Amniotic stem cell (primary cell): ENCODE data around the gene CXXC5.

ENCODE experiments used
- DNase-seq: peaks from one replicate; lab custom pipeline; 2025; lab: John Stamatoyannopoulos, UW

The CXXC5 gene

GRCh38 chr5:139682016-139682975 lies 34.1 kb downstream of the CXXC5 start:
- DNase-seq, result no peak

- DNase-seq, result no peak
These were observed 35.4 kb downstream of the CXXC5 start for GRCh38 chr5:139683295-139684271.

DNA sequence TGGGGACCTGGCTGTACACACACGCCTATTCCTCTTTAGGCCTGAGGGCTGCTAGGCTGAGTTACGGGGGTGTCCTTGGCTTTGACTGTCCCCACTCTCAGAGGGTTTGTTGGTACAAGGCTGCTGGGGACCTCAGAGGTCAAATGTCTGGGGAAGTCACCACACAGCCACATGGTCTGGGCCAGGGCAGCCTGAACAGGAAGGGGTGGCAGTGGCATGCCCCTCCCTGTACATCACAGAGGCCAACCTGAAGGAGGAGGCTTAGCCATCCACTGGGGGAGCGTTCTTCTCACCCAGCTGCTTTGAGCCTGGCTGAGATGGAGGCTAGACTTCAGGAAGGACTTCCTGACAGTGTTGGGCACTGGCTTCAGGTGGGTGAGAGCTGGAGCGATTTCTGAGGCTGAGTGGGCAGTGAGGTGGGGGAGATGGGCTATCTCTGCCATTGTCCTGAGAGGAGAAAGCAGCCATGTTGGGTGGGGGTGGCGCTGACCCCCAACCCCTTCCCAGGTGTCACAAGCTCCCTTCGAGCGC lies 36.3 kb downstream of the CXXC5 start:
- DNase-seq, result no peak

DNA sequence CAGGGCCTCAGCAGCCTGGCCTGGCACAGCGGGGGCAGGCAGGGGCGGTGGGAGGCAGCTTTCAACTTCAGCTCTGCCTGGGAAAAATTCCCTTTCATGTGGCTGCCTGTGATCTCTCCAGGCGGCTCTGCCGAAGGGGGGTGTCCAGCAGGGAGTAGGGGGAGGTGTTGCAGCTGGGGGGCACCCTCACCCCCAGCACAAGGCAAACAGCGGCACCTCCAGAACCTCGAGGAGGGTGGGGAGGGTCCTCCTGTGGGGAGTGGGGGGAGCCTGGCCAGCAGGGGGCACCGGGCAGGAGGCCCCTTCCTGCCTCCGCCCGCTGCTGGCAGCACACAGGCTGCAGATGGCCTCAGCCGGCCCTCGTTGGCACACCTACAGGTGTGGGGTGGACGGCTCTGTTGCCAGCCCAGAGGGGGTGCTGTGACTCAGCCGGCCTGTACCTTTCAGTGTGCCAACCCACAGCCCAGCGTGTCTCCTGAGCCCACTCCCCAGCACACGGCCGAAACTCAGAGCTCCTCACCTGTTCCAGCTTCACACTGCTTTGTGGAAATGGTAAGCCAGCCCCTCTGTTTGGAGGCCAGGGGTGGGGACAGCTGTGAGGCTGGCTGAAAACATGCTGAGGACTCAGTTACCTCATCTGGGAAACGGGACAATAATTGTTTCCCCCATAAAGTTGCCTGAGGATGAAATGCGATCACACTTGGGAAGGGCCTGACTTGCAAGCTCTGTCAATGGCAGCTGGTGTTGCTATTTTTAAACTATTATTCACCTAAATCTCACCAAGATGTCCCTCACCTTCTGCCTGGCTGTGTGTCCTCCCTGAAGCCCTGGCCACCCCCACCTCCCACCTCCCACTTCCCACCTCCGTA lies 37.0 kb downstream of the CXXC5 start:
- DNase-seq, result no peak

GRCh38 chr5:139685886-139686285 lies 37.7 kb downstream of the CXXC5 start:
- no peak for DNase-seq

DNA sequence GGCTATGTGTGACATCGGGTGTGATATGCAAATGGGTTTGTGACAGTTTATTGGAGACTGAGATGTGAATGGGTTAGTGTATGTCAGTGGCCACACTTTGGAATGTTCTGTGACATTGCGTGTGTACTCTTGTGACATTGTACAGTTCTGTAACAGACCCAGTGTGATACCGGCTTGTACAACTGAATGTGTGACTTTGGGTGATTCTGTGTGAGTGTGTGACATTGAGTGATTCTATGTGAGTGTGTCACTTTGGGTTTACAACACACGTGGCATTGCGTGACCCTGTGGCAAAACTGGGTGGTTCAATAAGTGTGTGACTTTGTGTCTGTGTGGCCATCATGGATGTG lies 38.2 kb downstream of the CXXC5 start:
- DNase-seq, result no peak

DNA sequence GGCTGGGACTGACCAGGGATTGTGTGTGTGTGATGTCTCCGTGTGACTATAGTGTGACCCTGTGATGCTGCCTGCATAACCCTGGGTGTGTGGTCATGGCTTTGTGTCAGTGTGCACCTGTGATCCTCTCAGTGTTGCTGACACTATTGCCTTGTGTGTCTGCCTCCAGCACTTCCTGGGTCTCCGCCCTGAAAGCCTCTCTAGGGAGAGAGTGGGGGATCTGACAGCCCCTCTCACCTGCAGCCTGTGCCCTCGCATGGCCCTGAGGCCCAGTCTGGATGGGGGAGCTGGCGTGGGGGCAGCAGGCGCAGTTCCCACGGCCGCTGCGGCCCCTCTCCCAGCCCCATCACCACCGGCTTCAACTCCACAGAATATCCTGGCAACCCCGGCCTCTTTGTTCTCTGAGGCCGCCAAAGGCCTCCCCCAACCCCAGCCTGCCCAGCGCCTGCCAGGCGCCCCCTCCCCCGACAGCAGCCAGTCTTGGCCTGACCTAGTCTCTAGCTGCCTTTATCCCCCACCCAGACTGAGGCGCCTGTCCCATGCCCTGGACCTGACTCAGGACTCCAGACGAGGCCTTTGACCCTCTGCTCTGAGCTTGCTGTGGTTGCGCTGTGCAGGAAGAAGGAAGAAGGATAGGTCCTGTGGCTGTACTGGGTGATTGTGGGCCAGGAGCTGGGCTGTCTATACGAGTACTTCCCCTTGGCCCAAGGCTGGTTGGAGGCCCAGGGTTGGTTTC lies 38.7 kb downstream of the CXXC5 start:
- DNase-seq, result no peak

DNA sequence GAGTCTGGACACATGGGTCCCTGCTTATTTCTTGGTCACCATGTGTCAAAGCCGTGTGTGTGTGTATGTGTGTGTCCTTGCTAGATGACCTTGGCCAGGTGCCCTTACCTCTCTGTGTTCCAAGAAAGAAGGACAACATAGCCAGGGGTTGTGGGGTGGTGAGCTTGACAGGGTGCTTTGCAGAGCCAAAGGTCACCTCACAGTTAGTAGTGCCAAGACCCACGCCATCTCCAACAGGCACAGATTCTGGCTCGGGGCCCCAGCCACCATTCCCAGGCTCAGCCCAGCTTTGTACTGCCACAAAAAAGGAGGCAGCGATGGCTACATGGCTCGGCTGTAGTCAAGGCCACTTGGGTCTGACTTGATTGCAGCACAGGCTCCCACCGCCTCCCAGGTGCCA lies 39.5 kb downstream of the CXXC5 start:
- no peak for DNase-seq

GRCh38 chr5:139688088-139688702 lies 40.0 kb downstream of the CXXC5 start:
- no peak for DNase-seq

DNA sequence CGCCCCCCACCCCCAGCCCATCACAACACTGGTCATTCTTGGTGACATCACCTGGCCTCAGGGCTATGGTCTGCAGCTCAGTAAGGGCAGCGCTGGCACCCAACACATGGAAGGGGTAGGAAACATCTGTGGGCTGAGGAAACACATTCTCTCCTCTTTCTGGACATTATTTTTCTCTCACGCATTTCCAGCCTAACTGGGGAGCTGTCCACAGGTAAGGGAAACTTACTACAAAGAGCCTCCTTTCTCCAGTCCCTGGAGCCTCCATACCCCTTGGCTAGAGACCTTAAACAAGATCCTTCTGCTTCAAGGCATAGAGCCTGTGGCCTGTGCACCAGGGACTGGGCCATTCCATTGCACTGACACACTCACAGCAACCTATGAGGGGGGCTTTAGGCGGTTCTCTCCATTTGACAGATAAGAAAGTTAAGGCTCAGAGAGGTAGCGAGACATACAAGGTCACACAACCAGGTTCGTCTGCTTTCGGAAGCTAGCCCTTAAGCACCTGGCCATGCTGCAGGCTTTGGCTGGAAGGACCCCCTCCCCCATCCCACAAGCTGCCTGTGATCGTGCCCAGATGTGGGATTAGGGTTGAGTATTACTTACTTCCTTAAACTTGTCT lies 40.7 kb downstream of the CXXC5 start:
- DNase-seq, result no peak

GRCh38 chr5:139689631-139690063 lies 41.5 kb downstream of the CXXC5 start:
- DNase-seq, result no peak

DNA sequence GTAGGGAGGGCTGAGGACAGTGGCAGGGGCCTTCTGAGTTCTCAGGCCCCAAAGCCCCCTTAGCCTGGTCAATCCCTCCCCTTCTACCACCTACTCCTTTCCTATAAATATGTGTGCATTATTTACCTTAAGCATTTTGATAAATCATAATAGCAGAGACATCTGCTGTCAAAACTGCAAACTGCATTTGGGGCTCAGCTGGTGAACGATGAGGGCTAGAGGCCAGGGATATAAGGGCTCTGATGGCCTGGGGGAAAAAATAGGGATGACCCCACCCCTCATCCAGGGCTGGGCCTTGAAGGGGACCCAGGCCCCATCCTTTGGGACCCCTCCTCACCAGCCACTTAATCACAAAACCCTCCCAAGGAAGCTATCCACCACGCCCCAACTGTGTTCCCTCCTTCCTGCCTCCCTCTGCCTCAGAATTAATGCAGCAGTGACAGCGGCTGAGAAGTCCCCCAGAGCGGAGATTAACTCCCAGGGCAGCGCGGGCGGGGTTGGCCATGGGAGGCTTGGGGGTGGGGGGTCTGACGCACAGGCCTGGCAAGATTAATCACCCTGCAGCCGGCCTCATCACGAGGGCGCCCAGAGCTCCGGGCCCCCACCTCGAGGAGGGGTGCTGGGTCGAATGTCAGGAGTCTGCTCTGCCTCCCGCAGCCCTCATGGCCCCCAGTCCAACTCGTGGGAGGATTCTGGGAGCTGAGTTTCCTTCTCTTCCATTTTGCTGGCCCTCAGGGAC lies 42.1 kb downstream of the CXXC5 start:
- DNase-seq, result no peak

DNA sequence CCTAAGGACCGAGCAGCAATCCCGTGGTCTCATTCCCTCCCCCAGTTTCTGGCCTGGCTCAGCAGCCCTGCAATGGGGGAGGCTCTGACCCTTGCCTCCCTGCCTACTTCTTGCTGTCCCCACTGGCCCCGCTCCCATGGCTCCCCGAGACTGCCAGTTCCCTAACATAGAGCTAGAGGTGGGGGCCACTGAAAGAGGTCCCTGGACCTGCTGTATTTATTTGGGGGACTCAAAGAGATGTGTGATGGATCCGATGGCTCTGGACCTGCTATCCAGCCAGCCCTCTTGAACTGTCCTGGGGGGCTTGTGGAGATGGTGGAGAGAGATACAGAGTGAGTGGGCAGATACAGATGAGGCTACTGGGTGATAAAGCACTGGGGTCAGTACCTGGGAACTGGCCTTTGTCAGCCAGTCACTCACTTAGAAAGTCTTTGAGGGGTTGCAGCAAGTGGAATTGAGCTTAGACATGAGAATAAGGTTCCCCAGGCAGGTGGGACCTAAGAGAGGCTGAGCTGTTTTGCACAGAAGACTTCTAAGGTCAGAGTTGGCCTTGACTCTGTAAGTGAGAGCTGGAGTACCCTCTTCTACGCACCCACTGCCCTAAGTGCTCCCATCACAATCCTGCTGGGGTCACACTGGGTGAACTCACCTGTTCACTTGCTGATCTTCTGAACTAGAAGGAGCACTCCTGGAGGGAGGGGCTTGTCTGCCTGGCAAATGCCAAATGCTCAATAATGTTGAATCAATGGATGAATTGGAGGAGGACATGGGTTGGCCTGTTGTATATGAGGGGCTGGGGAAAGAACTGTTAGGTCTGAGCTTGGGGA lies 42.9 kb downstream of the CXXC5 start:
- DNase-seq, result no peak

DNA sequence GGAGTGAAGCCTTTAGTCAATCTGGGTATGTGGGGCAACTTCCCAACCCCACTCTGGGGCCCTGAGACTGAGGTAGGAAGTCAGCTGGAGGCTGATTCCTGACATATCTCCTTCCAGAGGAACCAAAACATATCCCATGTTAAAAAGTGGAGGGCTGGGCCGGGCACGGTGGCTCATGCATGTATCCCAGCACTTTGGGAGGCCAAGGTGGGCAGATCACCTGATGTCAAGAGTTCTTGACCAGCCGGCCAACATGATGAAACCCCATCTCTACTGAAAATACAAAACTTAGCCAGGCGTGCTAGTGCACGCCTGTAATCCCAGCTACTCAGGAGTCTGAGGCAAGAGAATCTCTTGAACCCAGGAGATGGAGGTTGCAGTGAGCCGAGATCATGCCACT lies 44.0 kb downstream of the CXXC5 start:
- no peak for DNase-seq

GRCh38 chr5:139692679-139693308 lies 44.6 kb downstream of the CXXC5 start:
- no peak for DNase-seq

DNA sequence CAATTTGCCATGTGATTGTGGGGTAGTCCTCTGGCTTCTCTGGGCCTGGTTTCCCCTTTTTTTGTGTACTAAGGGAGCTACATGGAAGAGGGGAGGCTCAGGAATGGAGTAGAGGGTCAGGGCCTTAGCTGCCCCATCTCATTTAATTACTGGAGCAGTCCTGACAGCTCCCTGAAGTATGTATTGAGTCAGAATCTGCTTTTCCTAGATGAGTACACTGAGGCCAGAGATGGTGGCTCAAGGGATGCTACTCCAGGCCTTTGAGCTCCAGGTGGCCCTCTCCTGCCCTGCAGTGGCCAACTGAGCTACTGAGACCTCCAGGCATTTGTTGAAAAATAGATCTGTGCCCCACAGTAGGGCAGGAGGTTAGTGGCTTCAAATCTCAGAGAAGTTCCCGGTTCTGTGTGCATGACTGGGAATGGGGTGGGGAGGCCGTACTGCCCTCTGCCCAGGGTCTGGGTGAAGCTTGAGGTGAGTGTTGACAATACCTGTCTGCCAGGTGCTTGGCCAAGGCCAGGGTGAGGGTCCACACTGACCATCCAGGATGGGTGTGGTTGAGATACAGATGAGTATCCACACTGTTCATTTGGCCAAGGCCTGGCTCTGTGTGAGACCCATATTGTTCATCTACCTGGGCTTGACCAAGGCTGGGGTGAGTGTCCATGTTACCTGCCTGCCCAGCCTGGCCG lies 45.7 kb downstream of the CXXC5 start:
- no peak for DNase-seq

- DNase-seq, result no peak
These were observed 46.5 kb downstream of the CXXC5 start for GRCh38 chr5:139694556-139695177.
